Measurements from ENCODE around the gene SMARCD1.

GRCh38 chr12:50119387-50119786, 34.2 kb downstream of the SMARCD1 start:
- no peak for TF ChIP-seq CTCF (IDR thresholded peaks at IDR 0.05)
- TF ChIP-seq POLR2AphosphoS5 (IDR thresholded peaks at IDR 0.05; ENCODE audit: low read depth, low read length), result no peak

Data from Panc1 (cell line).